ENCODE data around the gene RARG. TPM values are rescaled to one million over a fixed set of nuclear protein-coding genes. Genes with fewer than 3 reads are reported as not detected.

The RARG gene
- total RNA-seq, 6 donors from 2014 or later, result 21.2 to 43.0 (median 32.1) TPM

DNA sequence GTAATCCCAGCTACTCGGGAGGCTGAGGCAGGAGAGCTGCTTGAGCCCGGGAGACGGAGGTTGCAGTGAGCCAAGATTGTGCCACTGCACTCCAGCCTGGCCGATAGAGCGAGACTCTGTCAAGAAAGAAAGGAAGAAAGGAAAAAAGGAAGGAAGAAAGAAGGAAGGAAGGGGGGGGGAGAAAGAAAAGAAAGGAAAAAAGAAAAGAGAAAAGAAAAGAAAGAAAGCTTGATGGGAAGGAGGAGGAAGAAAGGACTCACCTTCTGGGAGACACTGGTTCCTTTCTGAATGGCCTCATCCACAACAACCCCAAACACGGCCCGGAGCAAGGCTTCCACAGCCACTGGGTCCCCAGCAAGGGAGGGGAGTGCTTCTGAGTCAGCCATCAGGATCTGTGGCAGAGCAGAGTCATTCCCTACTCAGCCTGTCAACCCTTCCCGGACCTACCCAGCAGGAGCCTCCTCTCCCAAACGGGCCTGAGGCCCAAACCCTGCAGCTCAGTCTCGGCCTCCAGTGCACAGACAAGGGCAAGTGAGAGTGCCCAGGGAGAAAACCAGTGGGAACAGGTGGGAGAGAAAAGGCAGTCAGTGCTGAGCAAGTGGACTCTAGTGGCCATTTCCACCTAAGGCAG is 58.8 kb downstream of the RARG start:
- Histone ChIP-seq H3K27ac (no peak overlapping the region), H3K4me1 (peaks cover 0 to 12% (median 0%) of the 10 kb centered on the region in 4 donors), H3K36me3 (peaks cover 0 to 25% (median 22%) of the 10 kb centered on the region in 4 donors), H3K27me3 (no peaks in the 10 kb centered on the region), H3K9me3 (no peaks in the 10 kb centered on the region), H3K4me3 (no peak overlapping the region)
- ATAC-seq (ENCODE audit: low FRiP score in 2 of 2) (no peak), DNase-seq (no peak)
- TF ChIP-seq, protein P1, sequence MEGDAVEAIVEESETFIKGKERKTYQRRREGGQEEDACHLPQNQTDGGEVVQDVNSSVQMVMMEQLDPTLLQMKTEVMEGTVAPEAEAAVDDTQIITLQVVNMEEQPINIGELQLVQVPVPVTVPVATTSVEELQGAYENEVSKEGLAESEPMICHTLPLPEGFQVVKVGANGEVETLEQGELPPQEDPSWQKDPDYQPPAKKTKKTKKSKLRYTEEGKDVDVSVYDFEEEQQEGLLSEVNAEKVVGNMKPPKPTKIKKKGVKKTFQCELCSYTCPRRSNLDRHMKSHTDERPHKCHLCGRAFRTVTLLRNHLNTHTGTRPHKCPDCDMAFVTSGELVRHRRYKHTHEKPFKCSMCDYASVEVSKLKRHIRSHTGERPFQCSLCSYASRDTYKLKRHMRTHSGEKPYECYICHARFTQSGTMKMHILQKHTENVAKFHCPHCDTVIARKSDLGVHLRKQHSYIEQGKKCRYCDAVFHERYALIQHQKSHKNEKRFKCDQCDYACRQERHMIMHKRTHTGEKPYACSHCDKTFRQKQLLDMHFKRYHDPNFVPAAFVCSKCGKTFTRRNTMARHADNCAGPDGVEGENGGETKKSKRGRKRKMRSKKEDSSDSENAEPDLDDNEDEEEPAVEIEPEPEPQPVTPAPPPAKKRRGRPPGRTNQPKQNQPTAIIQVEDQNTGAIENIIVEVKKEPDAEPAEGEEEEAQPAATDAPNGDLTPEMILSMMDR (IDR thresholded peaks at IDR 0.05), result no peak
- TF ChIP-seq POLR2AphosphoS5 (IDR thresholded peaks at IDR 0.05), result no peak
- TF ChIP-seq POLR2A (IDR thresholded peaks at IDR 0.05), result no peak
- no peak for TF ChIP-seq EP300 (IDR thresholded peaks at IDR 0.05)
- WGBS, 2 donors, result 87 to 95% methylated on average over 10 of the region's 10 CpGs

DNA sequence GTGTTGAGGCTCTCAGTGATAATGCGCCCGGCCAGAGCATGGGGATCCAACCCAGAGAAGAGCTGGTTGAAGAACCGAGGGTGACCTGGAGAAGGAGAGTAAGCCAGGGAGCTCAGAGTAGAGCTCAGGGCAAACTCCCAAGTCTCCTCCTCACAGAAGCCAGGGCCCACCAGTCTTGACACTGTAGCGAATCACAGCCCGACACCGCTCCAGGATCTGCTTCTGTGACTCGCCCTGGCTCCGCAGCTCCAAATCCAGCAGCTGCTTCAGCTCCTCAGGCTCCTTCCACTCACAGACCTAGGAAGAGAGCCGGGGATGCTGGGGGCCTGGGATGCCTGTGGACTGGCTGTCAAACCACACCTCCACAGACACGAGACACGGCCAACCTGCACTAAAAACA is 59.7 kb downstream of the RARG start:
- peaks cover 0 to 12% (median 0%) of the 10 kb centered on the region in 4 donors for H3K4me1 ChIP-seq
- ATAC-seq (ENCODE audit: low FRiP score in 2 of 2) (no peak), DNase-seq (no peak)
- H3K27ac ChIP-seq, result no peak overlapping the region
- no peak overlapping the region for H3K4me3 ChIP-seq
- H3K36me3 ChIP-seq, result peaks cover 0 to 25% (median 22%) of the 10 kb centered on the region in 4 donors
- no peaks in the 10 kb centered on the region for H3K9me3 ChIP-seq
- H3K27me3 ChIP-seq, result no peaks in the 10 kb centered on the region
- TF ChIP-seq, protein P1 (IDR thresholded peaks at IDR 0.05), result no peak
- TF ChIP-seq EP300 (IDR thresholded peaks at IDR 0.05), result no peak
- no peak for TF ChIP-seq POLR2A (IDR thresholded peaks at IDR 0.05)
- WGBS, 2 donors, result 91 to 93% methylated on average over 7 to 11 of the region's 11 CpGs

DNA sequence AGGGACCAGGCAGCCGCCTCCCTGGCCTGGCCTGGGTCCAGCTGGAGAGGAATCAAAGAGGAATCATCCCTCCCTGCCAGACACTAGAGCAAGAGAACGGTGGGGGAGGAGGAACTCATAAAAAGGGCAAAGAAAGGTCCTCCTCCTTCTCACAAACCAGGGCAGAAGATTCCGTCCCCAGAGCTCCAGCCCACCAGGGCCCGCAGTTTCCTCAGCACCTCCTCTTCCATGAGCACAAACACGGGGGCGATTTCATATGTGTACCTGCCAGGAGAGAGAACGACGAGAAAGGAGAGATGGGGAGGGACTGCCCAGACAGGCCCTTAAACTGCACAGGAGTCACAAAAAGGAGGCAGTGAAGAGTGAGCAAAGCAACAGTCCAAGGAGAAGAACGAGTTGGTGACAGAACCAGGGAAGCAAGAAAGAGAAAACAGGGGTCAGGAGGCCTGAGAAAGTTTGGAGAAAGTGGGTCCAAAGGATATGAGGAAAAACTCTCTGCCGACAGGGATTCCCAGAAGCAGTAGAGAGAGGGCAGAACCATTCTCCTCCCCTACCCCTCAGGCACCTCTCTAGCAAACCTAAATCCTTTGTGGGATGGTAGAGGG is 60.2 kb downstream of the RARG start:
- Histone ChIP-seq H3K4me3 (no peak overlapping the region), H3K9me3 (no peaks in the 10 kb centered on the region), H3K4me1 (peaks cover 0 to 12% (median 0%) of the 10 kb centered on the region in 4 donors), H3K36me3 (peaks cover 0 to 25% (median 22%) of the 10 kb centered on the region in 4 donors), H3K27ac (no peak overlapping the region), H3K27me3 (no peaks in the 10 kb centered on the region)
- DNase-seq (no peak), ATAC-seq (ENCODE audit: low FRiP score in 2 of 2) (no peak)
- 66 to 72% methylated on average over 9 to 10 of the region's 10 CpGs for WGBS, 2 donors
- TF ChIP-seq, protein P1 (IDR thresholded peaks at IDR 0.05), result no peak
- TF ChIP-seq POLR2A (IDR thresholded peaks at IDR 0.05) (no peak), POLR2AphosphoS5 (IDR thresholded peaks at IDR 0.05) (no peak), EP300 (IDR thresholded peaks at IDR 0.05) (no peak)

DNA sequence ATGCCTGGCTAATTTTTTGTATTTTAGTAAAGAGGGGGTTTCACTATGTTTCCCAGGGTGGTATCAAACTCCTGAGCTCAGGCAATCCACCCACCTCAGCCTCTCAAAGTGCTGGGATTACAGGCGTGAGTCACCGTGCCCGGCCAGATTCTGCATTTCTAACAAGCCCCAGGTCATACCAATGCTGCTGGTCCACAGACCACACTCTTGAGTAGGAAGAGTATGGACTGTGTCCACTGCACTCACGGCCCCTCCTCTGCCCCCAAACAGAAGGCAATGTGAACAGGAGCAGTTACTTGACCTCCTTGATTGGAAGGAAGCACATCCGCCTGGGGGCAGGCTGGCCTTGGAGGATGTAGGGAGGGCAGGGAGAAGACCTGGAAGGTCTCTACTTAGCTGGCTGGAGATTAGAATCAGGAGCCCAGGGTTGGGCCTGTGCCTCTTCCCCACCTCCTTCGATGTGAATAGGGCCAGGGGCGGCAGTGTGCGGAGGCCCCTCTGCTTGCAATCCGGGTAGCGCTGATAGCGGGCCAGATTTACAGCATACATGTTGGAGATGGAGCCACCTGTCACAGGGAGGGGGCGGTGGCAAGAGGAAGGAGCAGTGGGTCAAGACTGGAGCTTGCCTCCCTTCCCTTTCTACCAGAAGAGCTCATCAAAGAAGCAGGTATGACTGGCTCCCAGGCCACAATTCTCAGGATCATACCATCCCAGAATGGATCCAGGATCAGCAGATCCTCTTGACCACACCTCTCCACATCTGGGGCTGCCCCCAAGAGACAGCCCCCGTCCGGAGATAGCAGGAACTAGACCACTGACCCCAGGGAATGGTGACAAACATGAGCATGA is 60.9 kb downstream of the RARG start:
- ATAC-seq (ENCODE audit: low FRiP score in 2 of 2) (no peak), DNase-seq (no peak)
- Histone ChIP-seq H3K36me3 (peaks cover 0 to 25% (median 22%) of the 10 kb centered on the region in 4 donors), H3K27me3 (no peaks in the 10 kb centered on the region), H3K27ac (no peak overlapping the region), H3K9me3 (no peaks in the 10 kb centered on the region), H3K4me1 (peaks cover 0 to 12% (median 0%) of the 10 kb centered on the region in 4 donors), H3K4me3 (no peak overlapping the region)
- 78 to 88% methylated on average over 11 to 14 of the region's 14 CpGs for WGBS, 2 donors
- TF ChIP-seq, protein P1 (IDR thresholded peaks at IDR 0.05), result no peak
- TF ChIP-seq POLR2AphosphoS5 (IDR thresholded peaks at IDR 0.05) (no peak), POLR2A (IDR thresholded peaks at IDR 0.05) (no peak), EP300 (IDR thresholded peaks at IDR 0.05) (no peak)
